CD8-positive, alpha-beta memory T cell (primary cell): ENCODE results near the gene ACOX3. TPM values are rescaled to one million over a fixed set of nuclear protein-coding genes. Genes with fewer than 3 reads are reported as not detected.

ENCODE experiments used
- CTCF ChIA-PET: fragments of 350-600 bp; sonication (Branson Sonifier 250); formaldehyde crosslinking; loops from one replicate; lab custom pipeline; 2021; ENCODE audit warnings: antibody characterized with exemption; lab: Charles Lee
- POLR2A ChIA-PET: fragments of 350-600 bp; sonication (Branson Sonifier 250); formaldehyde crosslinking; loops from one replicate; lab custom pipeline; 2021; ENCODE audit warnings: antibody characterized with exemption; lab: Charles Lee
- DNase-seq, 5 donors: peaks; one replicate each; pipeline versions ENCODE4 v3.0.0 to v3.0.0-alpha.2; 2020 to 2022; ENCODE audit warnings: mixed read lengths in 1 of 5
- H3K27ac ChIP-seq: one replicate; pipeline ENCODE4 v1.7.0; 2013; ENCODE audit warnings: low read depth, mild to moderate bottlenecking, low read length, moderate library complexity
- H3K27me3 ChIP-seq: 2 replicates; pipeline ENCODE4 v1.7.0; 2013; ENCODE audit warnings: low read length, mild to moderate bottlenecking; ENCODE audit not compliant: insufficient read depth, poor library complexity, severe bottlenecking
- H3K36me3 ChIP-seq: 2 replicates; pipeline ENCODE4 v1.7.0; 2013; ENCODE audit warnings: mild to moderate bottlenecking, low read length, moderate library complexity; ENCODE audit not compliant: insufficient read depth
- H3K4me1 ChIP-seq: 2 replicates; pipeline ENCODE4 v1.7.0; 2013; ENCODE audit warnings: mild to moderate bottlenecking, low read length, moderate library complexity; ENCODE audit not compliant: insufficient read depth
- H3K4me3 ChIP-seq: 2 replicates; pipeline ENCODE4 v1.7.0; 2013; ENCODE audit warnings: mild to moderate bottlenecking, low read length
- H3K9me3 ChIP-seq: 2 replicates; pipeline ENCODE4 v1.7.0; 2013; ENCODE audit warnings: mild to moderate bottlenecking, low read length
- H3K27ac Mint-ChIP-seq, 8 donors: one replicate each; pipeline ENCODE4 v1.8.0; 2020 to 2021; ENCODE audit warnings: mixed read lengths in 8 of 8, mild to moderate bottlenecking in 6 of 8, inconsistent platforms in 3 of 8, moderate library complexity in 3 of 8
- H3K27me3 Mint-ChIP-seq, 2 donors: one replicate each; pipeline ENCODE4 v1.8.0; 2020 to 2021; ENCODE audit warnings: mixed read lengths in 2 of 2, mild to moderate bottlenecking in 1 of 2, moderate library complexity in 1 of 2
- H3K36me3 Mint-ChIP-seq, 3 donors: one replicate each; pipeline ENCODE4 v1.8.0; 2020 to 2021; ENCODE audit warnings: mixed read lengths in 3 of 3, inconsistent platforms in 1 of 3, mild to moderate bottlenecking in 1 of 3
- H3K4me1 Mint-ChIP-seq, 3 donors: one replicate each; pipeline ENCODE4 v1.8.0; 2020 to 2021; ENCODE audit warnings: mixed read lengths in 3 of 3, inconsistent platforms in 1 of 3, mild to moderate bottlenecking in 1 of 3
- H3K4me3 Mint-ChIP-seq, 7 donors: one replicate each; pipeline ENCODE4 v1.8.0; 2020 to 2021; ENCODE audit warnings: mixed read lengths in 7 of 7, mild to moderate bottlenecking in 6 of 7, moderate library complexity in 4 of 7, inconsistent platforms in 2 of 7
- H3K9me3 Mint-ChIP-seq, 5 donors: one replicate each; pipeline ENCODE4 v1.8.0; 2020 to 2022; ENCODE audit warnings: mixed read lengths in 5 of 5, mild to moderate bottlenecking in 3 of 5, moderate library complexity in 2 of 5, inconsistent platforms in 1 of 5
- polyA plus RNA-seq: library from polyadenylated mRNA; unstranded; fragments of 300-500 nt; fragmentation: Illumina TruSeq; gene quantifications from one replicate; pipeline ENCODE4 v1.2.3, GENCODE V29; 2021
- total RNA-seq, 2 experiments: library from RNA; stranded (reverse); gene quantifications; one replicate each; pipeline ENCODE4 v1.2.3, GENCODE V29; 2021

ACOX3 gene
- total and polyA plus RNA-seq, 3 experiments from 2014 or later = 14.2 to 24.9 (median 22.3) TPM

DNA sequence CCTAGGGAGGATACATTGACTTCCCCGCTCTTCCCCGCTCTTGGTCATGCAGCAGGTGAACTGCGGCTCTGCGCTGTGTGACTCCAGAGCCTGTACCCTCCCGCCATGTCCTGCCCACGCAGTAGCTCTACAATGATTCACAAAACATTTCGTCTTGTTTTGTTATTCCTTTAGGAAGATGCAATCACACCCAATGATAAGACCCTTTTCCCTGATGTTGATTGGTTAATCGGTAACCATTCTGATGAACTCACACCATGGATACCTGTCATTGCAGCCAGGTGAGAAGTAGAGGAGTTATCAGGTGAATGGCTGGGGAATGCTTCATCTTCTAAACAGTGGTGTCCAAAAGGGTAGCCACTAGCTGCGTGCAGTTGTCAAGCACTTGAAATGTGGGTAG lies 23.3 kb upstream of the ACOX3 start:
- Mint-ChIP-seq H3K27ac (no peak overlapping the region), H3K27me3 (no peaks in the 10 kb centered on the region), H3K36me3 (peaks cover 5 to 87% (median 16%) of the 10 kb centered on the region in 3 donors), H3K9me3 (no peaks in the 10 kb centered on the region), H3K4me1 (no peaks in the 10 kb centered on the region), H3K4me3 (no peak overlapping the region)
- ChIA-PET CTCF (no interaction called here), POLR2A (no interaction called here)
- Histone ChIP-seq H3K4me1 (no peaks in the 10 kb centered on the region), H3K4me3 (no peak overlapping the region), H3K27ac (no peak overlapping the region), H3K36me3 (peaks cover 17% of the 10 kb centered on the region), H3K27me3 (no peaks in the 10 kb centered on the region), H3K9me3 (no peaks in the 10 kb centered on the region)
- DNase-seq = no peak

DNA sequence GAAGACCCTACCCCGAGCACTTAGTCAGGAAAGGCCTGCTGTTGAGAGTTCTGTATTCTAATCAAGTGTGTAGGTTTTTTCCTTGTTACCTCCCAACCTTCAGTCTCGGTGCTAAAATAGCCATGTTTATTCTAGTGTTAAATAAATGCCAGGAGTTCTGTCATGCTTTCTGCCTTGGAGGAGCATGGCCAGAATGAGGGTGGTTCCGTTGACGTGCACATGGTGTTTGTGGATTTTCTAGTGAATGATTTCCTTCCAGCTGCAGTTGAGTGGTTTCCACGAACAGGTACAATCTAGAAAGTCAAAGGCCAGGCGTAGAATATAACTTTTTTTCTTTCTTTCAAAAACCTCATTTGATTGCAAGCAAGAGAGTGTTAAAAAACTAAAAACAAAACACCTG lies 21.1 kb upstream of the ACOX3 start:
- Mint-ChIP-seq H3K36me3 (peaks cover 5 to 83% (median 12%) of the 10 kb centered on the region in 3 donors), H3K27ac (no peak overlapping the region), H3K4me3 (no peak overlapping the region), H3K9me3 (no peaks in the 10 kb centered on the region), H3K27me3 (peaks cover 0 to 1% of the 10 kb centered on the region in 2 donors), H3K4me1 (no peaks in the 10 kb centered on the region)
- Histone ChIP-seq H3K4me3 (no peak overlapping the region), H3K4me1 (no peaks in the 10 kb centered on the region), H3K36me3 (peaks cover 25% of the 10 kb centered on the region), H3K9me3 (no peaks in the 10 kb centered on the region), H3K27ac (no peak overlapping the region), H3K27me3 (no peaks in the 10 kb centered on the region)
- CTCF ChIA-PET = no interaction called here
- no peak for DNase-seq
- POLR2A ChIA-PET = no interaction called here

DNA sequence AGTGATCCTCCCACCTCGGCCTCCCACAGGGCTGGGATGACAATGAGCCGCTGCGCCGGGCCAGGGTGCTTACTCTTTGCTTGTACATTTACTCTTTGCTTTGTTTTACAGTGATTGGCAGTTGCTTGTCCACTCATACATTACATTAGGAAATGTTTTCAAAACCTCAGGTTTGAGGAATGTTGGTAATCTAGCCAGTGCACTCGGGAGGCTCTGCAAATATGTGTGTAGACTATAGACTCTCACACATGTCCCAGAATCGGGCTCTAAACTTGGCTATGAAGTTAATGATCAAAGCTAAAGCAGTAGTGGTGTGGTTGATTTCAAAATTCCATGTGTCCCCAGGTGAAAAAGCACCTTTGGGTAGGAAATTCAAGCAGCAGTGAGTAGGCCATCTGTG lies 20.6 kb upstream of the ACOX3 start:
- peaks cover 5 to 83% (median 14%) of the 10 kb centered on the region in 3 donors for H3K36me3 Mint-ChIP-seq
- no peak overlapping the region for H3K27ac Mint-ChIP-seq
- H3K4me3 Mint-ChIP-seq = no peak overlapping the region
- Histone ChIP-seq H3K9me3 (no peaks in the 10 kb centered on the region), H3K27ac (no peak overlapping the region), H3K27me3 (no peaks in the 10 kb centered on the region), H3K36me3 (peaks cover 28% of the 10 kb centered on the region), H3K4me3 (no peak overlapping the region), H3K4me1 (no peaks in the 10 kb centered on the region)
- DNase-seq = no peak
- ChIA-PET CTCF (no interaction called here), POLR2A (no interaction called here)
- peaks cover 0 to 1% of the 10 kb centered on the region in 2 donors for H3K27me3 Mint-ChIP-seq
- H3K4me1 Mint-ChIP-seq = no peaks in the 10 kb centered on the region
- no peaks in the 10 kb centered on the region for H3K9me3 Mint-ChIP-seq

DNA sequence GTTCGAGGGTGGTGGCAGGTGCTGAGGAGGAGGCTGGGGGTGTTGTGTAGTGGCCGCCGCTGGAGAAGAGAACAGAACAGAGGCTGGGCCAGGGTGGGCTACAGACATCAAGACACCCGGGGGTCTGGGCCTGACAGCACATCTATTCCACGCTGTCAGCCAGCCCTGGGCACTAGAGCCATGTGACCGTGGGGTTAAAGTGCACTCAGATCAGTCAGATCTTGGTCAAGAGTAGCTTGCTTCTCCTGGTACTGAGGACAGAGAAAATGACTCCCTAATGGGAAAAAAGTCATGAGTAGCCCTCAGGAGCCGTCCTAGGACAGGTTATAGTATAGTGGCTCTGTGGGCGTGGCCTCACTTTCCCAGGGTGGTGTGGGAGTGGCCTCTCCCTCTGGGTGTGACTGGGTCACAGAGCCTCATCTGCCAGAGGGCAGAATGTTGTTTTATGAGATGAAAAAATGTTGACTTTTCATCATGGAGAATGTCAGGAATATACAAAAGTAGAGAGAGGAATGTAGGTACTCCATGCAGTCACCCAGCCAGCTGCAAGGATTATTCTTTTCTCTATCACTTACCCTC lies 19.4 kb upstream of the ACOX3 start:
- H3K27ac ChIP-seq = no peak overlapping the region
- ChIA-PET POLR2A (no interaction called here), CTCF (interaction anchor here (1.3 kb wide), 1 partner anchor 8 kb away, joined by 4 read pairs; no protein-coding TSS in a partner anchor)
- no peaks in the 10 kb centered on the region for H3K9me3 ChIP-seq
- Mint-ChIP-seq H3K36me3 (peaks cover 0 to 83% (median 11%) of the 10 kb centered on the region in 3 donors), H3K27me3 (peaks cover 0 to 1% of the 10 kb centered on the region in 2 donors), H3K27ac (no peak overlapping the region), H3K9me3 (no peaks in the 10 kb centered on the region), H3K4me3 (no peak overlapping the region), H3K4me1 (no peaks in the 10 kb centered on the region)
- H3K36me3 ChIP-seq = peaks cover 28% of the 10 kb centered on the region
- no peak for DNase-seq
- H3K27me3 ChIP-seq = no peaks in the 10 kb centered on the region
- no peak overlapping the region for H3K4me3 ChIP-seq
- no peaks in the 10 kb centered on the region for H3K4me1 ChIP-seq

DNA sequence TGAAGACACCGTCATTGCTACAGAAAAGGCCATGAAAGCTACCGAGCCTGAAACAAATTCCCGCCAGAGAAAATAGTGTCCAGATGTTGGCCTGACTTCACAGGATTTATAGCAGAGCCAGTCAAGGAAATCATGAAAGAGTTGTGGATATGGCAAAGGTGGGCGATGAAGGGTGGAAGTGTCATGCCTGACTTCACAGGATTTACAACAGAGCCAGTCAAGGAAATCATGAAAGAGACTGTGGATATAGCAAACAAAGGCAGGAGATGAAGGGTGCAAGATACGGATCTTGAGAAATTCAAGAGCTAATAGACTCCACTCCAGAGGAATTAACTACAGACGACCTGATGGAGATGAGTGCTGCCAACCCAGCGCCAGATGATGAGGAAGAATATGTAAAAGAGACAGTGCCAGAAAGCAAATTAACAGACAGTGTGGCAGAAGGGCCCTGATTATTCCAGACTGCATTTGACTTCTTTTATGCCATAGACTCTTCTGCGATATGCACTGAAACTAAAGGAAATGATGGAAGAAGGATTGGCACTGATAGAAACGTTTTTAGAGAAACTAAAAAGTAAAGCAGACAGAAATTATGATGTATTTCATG lies 17.2 kb upstream of the ACOX3 start:
- no peak for DNase-seq
- Mint-ChIP-seq H3K4me1 (no peaks in the 10 kb centered on the region), H3K9me3 (no peaks in the 10 kb centered on the region), H3K27me3 (peaks cover 0 to 1% of the 10 kb centered on the region in 2 donors), H3K36me3 (peaks cover 4 to 86% (median 14%) of the 10 kb centered on the region in 3 donors), H3K4me3 (no peak overlapping the region), H3K27ac (peak overlapping the region in 1 of 8 donors; percentile 1)
- Histone ChIP-seq H3K27ac (no peak overlapping the region), H3K36me3 (peaks cover 40% of the 10 kb centered on the region), H3K27me3 (no peaks in the 10 kb centered on the region), H3K9me3 (no peaks in the 10 kb centered on the region), H3K4me1 (no peaks in the 10 kb centered on the region), H3K4me3 (no peak overlapping the region)
- ChIA-PET POLR2A (no interaction called here), CTCF (interaction anchor here (1.4 kb wide), 1 partner anchor 11 kb away, joined by 6 read pairs; no protein-coding TSS in a partner anchor)

DNA sequence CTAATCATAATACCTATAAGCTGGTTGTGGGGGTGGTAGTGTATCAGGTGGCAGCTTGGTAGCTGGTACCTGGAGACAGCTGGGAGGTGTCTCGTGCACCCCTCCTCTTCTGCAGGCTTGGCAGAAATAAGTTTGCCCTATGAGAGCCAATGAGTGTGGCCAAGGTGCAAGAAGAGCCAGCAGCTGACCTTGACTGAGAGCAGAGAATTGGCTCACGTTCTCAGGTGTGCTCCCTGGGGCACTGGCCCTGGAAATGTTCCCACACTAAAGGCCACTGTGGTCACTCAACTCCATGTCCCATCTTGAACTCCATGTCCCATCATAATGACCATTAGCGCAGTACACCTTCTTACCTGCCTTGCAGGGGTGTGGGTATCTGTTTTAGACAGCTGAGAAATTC lies 13.4 kb upstream of the ACOX3 start:
- no peak for DNase-seq
- Histone ChIP-seq H3K36me3 (peaks cover 51% of the 10 kb centered on the region), H3K4me1 (no peaks in the 10 kb centered on the region), H3K4me3 (no peak overlapping the region), H3K9me3 (no peaks in the 10 kb centered on the region), H3K27ac (no peak overlapping the region), H3K27me3 (no peaks in the 10 kb centered on the region)
- no peaks in the 10 kb centered on the region for H3K9me3 Mint-ChIP-seq
- H3K36me3 Mint-ChIP-seq = peaks cover 4 to 90% (median 17%) of the 10 kb centered on the region in 3 donors
- no peak overlapping the region for H3K4me3 Mint-ChIP-seq
- CTCF ChIA-PET = interaction anchor here (1.0 kb wide), 1 partner anchor 14 kb away, joined by 3 read pairs; no protein-coding TSS in a partner anchor
- peaks cover 0 to 1% of the 10 kb centered on the region in 2 donors for H3K27me3 Mint-ChIP-seq
- no peaks in the 10 kb centered on the region for H3K4me1 Mint-ChIP-seq
- no peak overlapping the region for H3K27ac Mint-ChIP-seq
- POLR2A ChIA-PET = no interaction called here

DNA sequence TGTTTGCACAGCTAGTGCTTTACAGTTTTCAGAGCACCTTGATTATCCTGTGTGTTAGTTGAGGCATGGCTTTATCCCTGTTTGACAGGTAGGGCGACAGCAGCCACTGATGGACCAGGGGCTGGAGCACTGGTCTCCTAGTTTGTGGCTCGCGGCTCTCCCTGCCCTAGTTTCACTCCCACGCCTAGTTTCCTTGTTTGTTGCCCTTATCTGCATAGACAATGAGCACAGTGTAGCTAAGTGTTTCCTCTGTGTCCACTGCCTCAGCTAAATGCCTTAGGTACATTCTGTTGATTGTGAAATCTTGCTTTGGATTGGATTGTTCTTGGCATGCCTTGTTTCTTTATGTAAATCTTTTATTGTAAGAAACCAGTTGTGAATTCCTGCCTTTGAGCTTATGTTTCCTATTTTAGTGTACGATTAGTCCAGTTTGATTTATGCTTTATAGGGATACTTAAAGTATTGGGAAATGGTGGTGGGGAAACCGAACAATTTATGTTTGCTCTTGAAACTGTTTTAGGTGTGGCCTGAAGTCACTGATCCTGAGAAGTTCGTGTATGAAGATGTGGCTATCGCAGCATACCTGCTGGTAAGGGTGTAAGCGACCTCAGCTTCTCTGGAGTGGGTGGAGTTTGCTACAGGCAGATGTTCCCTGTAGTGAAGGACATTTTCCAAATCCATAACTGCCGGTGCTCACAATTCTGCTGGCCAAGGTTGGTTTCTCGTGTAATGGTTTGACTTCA lies 11.1 kb upstream of the ACOX3 start:
- CTCF ChIA-PET = interaction anchor here (1.2 kb wide), 1 partner anchor 11 kb away, joined by 4 read pairs; the partner anchor contains the start of genes ACOX3 and TRMT44
- Histone ChIP-seq H3K27ac (no peak overlapping the region), H3K36me3 (peaks cover 51% of the 10 kb centered on the region), H3K27me3 (no peaks in the 10 kb centered on the region), H3K4me3 (no peak overlapping the region), H3K4me1 (no peaks in the 10 kb centered on the region), H3K9me3 (no peaks in the 10 kb centered on the region)
- peak overlapping the region in 1 of 8 donors; percentile 4 for H3K27ac Mint-ChIP-seq
- peaks cover 4 to 89% (median 17%) of the 10 kb centered on the region in 3 donors for H3K36me3 Mint-ChIP-seq
- no peak for DNase-seq
- no peaks in the 10 kb centered on the region for H3K4me1 Mint-ChIP-seq
- no peaks in the 10 kb centered on the region for H3K27me3 Mint-ChIP-seq
- no peak overlapping the region for H3K4me3 Mint-ChIP-seq
- POLR2A ChIA-PET = no interaction called here
- no peaks in the 10 kb centered on the region for H3K9me3 Mint-ChIP-seq

DNA sequence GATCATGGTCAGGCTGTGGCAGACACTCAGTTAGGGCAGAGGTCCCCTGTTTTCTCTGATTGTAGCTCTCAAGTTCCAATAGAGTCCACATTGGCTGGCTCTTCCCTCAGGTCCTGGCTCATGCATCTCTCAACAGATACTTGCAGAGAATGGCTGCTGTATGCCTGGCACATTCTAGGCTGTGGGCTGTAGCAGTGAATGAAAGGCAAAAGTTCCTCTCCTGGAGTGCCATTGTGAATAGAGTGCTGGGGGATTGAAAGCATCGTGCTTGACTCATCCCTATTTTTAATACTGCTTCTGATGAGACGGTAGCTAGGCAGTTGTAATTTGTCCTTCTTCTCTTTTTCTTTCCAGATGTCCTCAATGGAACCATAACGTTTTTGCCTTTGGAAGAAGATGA lies 5.6 kb upstream of the ACOX3 start:
- DNase-seq = no peak
- H3K27ac Mint-ChIP-seq = peak overlapping the region in 1 of 8 donors; percentile 36
- H3K9me3 ChIP-seq = no peaks in the 10 kb centered on the region
- ChIA-PET CTCF (no interaction called here), POLR2A (no interaction called here)
- no peaks in the 10 kb centered on the region for H3K27me3 Mint-ChIP-seq
- no peak overlapping the region for H3K4me3 ChIP-seq
- H3K27me3 ChIP-seq = no peaks in the 10 kb centered on the region
- no peak overlapping the region for H3K4me3 Mint-ChIP-seq
- H3K36me3 Mint-ChIP-seq = peaks cover 0 to 51% (median 4%) of the 10 kb centered on the region in 3 donors
- H3K4me1 Mint-ChIP-seq = peaks cover 36 to 40% (median 39%) of the 10 kb centered on the region in 3 donors
- no peaks in the 10 kb centered on the region for H3K9me3 Mint-ChIP-seq
- H3K36me3 ChIP-seq = peaks cover 12% of the 10 kb centered on the region
- H3K4me1 ChIP-seq = peaks cover 27% of the 10 kb centered on the region
- no peak overlapping the region for H3K27ac ChIP-seq
